Measurements from ENCODE around the gene PCBD2.
"Not testable (repeated sequence)": the region's sequence is repeated elsewhere in the genome, so short reads cannot be mapped to it uniquely, and the experiment has no call there.

The PCBD2 gene

GRCh38 chr5:134904610-134905245, at the start of gene PCBD2:
TSS of gene PCBD2 (plus strand) at chr5:134905131. CDS start at chr5:134905140, 9 bp downstream.
- H2AFZ ChIP-seq (ENCODE audit: low read length, unreplicated experiment): peak within 1 kb of the TSS; percentile 95
- H3K27me3 ChIP-seq (ENCODE audit: insufficient read depth, low read length): no peaks in the 10 kb centered on the region
- peak within 1 kb of the TSS; percentile 92 for H3K4me3 ChIP-seq (ENCODE audit: low read depth, low read length)
- no peaks in the 10 kb centered on the region for H3K36me3 ChIP-seq (ENCODE audit: insufficient read depth, low read length)
- peaks cover 10% of the 10 kb centered on the region for H3K4me1 ChIP-seq (ENCODE audit: control insufficient read depth, insufficient read depth, low read length, unreplicated experiment)
- no peaks in the 10 kb centered on the region for H3K79me2 ChIP-seq (ENCODE audit: control insufficient read depth, insufficient read depth, low read length, unreplicated experiment)
- peak within 1 kb of the TSS; percentile 92 for H3K27ac ChIP-seq (ENCODE audit: low read depth, low read length)

- H3K27me3 ChIP-seq (ENCODE audit: insufficient read depth, low read length); H3K4me3 ChIP-seq (ENCODE audit: low read depth, low read length); H3K4me1 ChIP-seq (ENCODE audit: control insufficient read depth, insufficient read depth, low read length, unreplicated experiment); H2AFZ ChIP-seq (ENCODE audit: low read length, unreplicated experiment); H3K27ac ChIP-seq (ENCODE audit: low read depth, low read length): not testable (repeated sequence)
- Histone ChIP-seq H3K36me3 (ENCODE audit: insufficient read depth, low read length) (peaks cover 23% of the 10 kb centered on the region), H3K79me2 (ENCODE audit: control insufficient read depth, insufficient read depth, low read length, unreplicated experiment) (peaks cover 21% of the 10 kb centered on the region)
Observed at GRCh38 chr5:134856465-134856864, 48.5 kb upstream of the PCBD2 start.

GRCh38 chr5:134857401-134857800, 47.5 kb upstream of the PCBD2 start:
- Histone ChIP-seq H3K4me1 (ENCODE audit: control insufficient read depth, insufficient read depth, low read length, unreplicated experiment) (no peaks in the 10 kb centered on the region), H3K27ac (ENCODE audit: low read depth, low read length) (no peak overlapping the region), H3K36me3 (ENCODE audit: insufficient read depth, low read length) (peaks cover 21% of the 10 kb centered on the region), H3K27me3 (ENCODE audit: insufficient read depth, low read length) (no peaks in the 10 kb centered on the region), H2AFZ (ENCODE audit: low read length, unreplicated experiment) (no peak overlapping the region), H3K79me2 (ENCODE audit: control insufficient read depth, insufficient read depth, low read length, unreplicated experiment) (peaks cover 12% of the 10 kb centered on the region), H3K4me3 (ENCODE audit: low read depth, low read length) (no peak overlapping the region)

- Histone ChIP-seq H3K27ac (ENCODE audit: low read depth, low read length) (no peak overlapping the region), H2AFZ (ENCODE audit: low read length, unreplicated experiment) (no peak overlapping the region)
Observed at GRCh38 chr5:134864707-134865106, 40.2 kb upstream of the PCBD2 start.

GRCh38 chr5:134873494-134873893, 31.4 kb upstream of the PCBD2 start:
- Histone ChIP-seq H3K4me1 (ENCODE audit: control insufficient read depth, insufficient read depth, low read length, unreplicated experiment) (peaks cover 12% of the 10 kb centered on the region), H3K36me3 (ENCODE audit: insufficient read depth, low read length) (no peaks in the 10 kb centered on the region), H3K27me3 (ENCODE audit: insufficient read depth, low read length) (no peaks in the 10 kb centered on the region), H3K79me2 (ENCODE audit: control insufficient read depth, insufficient read depth, low read length, unreplicated experiment) (peaks cover 24% of the 10 kb centered on the region), H3K4me3 (ENCODE audit: low read depth, low read length) (peak overlapping the region; percentile 90), H2AFZ (ENCODE audit: low read length, unreplicated experiment) (peak overlapping the region; percentile 99), H3K27ac (ENCODE audit: low read depth, low read length) (peak overlapping the region; percentile 93; the same call in 1 of the 2 replicates)

More at GRCh38 chr5:134864707-134865106, 40.2 kb upstream of the PCBD2 start:
- no peaks in the 10 kb centered on the region for H3K36me3 ChIP-seq (ENCODE audit: insufficient read depth, low read length)
- no peaks in the 10 kb centered on the region for H3K4me1 ChIP-seq (ENCODE audit: control insufficient read depth, insufficient read depth, low read length, unreplicated experiment)
- no peaks in the 10 kb centered on the region for H3K79me2 ChIP-seq (ENCODE audit: control insufficient read depth, insufficient read depth, low read length, unreplicated experiment)
- H3K4me3 ChIP-seq (ENCODE audit: low read depth, low read length): no peak overlapping the region
- no peaks in the 10 kb centered on the region for H3K27me3 ChIP-seq (ENCODE audit: insufficient read depth, low read length)

- peaks cover 12% of the 10 kb centered on the region for H3K4me1 ChIP-seq (ENCODE audit: control insufficient read depth, insufficient read depth, low read length, unreplicated experiment)
- H3K36me3 ChIP-seq (ENCODE audit: insufficient read depth, low read length): no peaks in the 10 kb centered on the region
- H3K27ac ChIP-seq (ENCODE audit: low read depth, low read length): peak within 1 kb of the TSS; percentile 93
- peaks cover 29% of the 10 kb centered on the region for H3K79me2 ChIP-seq (ENCODE audit: control insufficient read depth, insufficient read depth, low read length, unreplicated experiment)
- peak within 1 kb of the TSS; percentile 90 for H3K4me3 ChIP-seq (ENCODE audit: low read depth, low read length)
- peak within 1 kb of the TSS; percentile 99 for H2AFZ ChIP-seq (ENCODE audit: low read length, unreplicated experiment)
- no peaks in the 10 kb centered on the region for H3K27me3 ChIP-seq (ENCODE audit: insufficient read depth, low read length)
Observed at GRCh38 chr5:134873987-134874830, 30.7 kb upstream of the PCBD2 start, which contains the start of gene TXNDC15. TSS of gene TXNDC15 (plus strand) at chr5:134874371. CDS start at chr5:134874428, 57 bp downstream.

- peak overlapping the region; percentile 93 for H3K27ac ChIP-seq (ENCODE audit: low read depth, low read length)
- H3K4me3 ChIP-seq (ENCODE audit: low read depth, low read length): peak overlapping the region; percentile 90
- peaks cover 34% of the 10 kb centered on the region for H3K79me2 ChIP-seq (ENCODE audit: control insufficient read depth, insufficient read depth, low read length, unreplicated experiment)
- peak overlapping the region; percentile 99 for H2AFZ ChIP-seq (ENCODE audit: low read length, unreplicated experiment)
- H3K36me3 ChIP-seq (ENCODE audit: insufficient read depth, low read length): no peaks in the 10 kb centered on the region
- no peaks in the 10 kb centered on the region for H3K27me3 ChIP-seq (ENCODE audit: insufficient read depth, low read length)
- peaks cover 12% of the 10 kb centered on the region for H3K4me1 ChIP-seq (ENCODE audit: control insufficient read depth, insufficient read depth, low read length, unreplicated experiment)
Observed at GRCh38 chr5:134874831-134875655, 29.9 kb upstream of the PCBD2 start.

GRCh38 chr5:134877159-134877558, 27.8 kb upstream of the PCBD2 start:
- H3K27me3 ChIP-seq (ENCODE audit: insufficient read depth, low read length): no peaks in the 10 kb centered on the region
- H3K27ac ChIP-seq (ENCODE audit: low read depth, low read length): no peak overlapping the region
- peaks cover 12% of the 10 kb centered on the region for H3K4me1 ChIP-seq (ENCODE audit: control insufficient read depth, insufficient read depth, low read length, unreplicated experiment)
- no peak overlapping the region for H2AFZ ChIP-seq (ENCODE audit: low read length, unreplicated experiment)
- no peak overlapping the region for H3K4me3 ChIP-seq (ENCODE audit: low read depth, low read length)
- peaks cover 41% of the 10 kb centered on the region for H3K79me2 ChIP-seq (ENCODE audit: control insufficient read depth, insufficient read depth, low read length, unreplicated experiment)
- H3K36me3 ChIP-seq (ENCODE audit: insufficient read depth, low read length): no peaks in the 10 kb centered on the region

GRCh38 chr5:134878403-134878802, 26.5 kb upstream of the PCBD2 start:
- H3K4me3 ChIP-seq (ENCODE audit: low read depth, low read length): no peak overlapping the region
- peaks cover 41% of the 10 kb centered on the region for H3K79me2 ChIP-seq (ENCODE audit: control insufficient read depth, insufficient read depth, low read length, unreplicated experiment)

GRCh38 chr5:134879456-134879855, 25.5 kb upstream of the PCBD2 start:
- Histone ChIP-seq H3K4me3 (ENCODE audit: low read depth, low read length) (no peak overlapping the region), H2AFZ (ENCODE audit: low read length, unreplicated experiment) (no peak overlapping the region), H3K27me3 (ENCODE audit: insufficient read depth, low read length) (no peaks in the 10 kb centered on the region), H3K79me2 (ENCODE audit: control insufficient read depth, insufficient read depth, low read length, unreplicated experiment) (peaks cover 41% of the 10 kb centered on the region), H3K27ac (ENCODE audit: low read depth, low read length) (no peak overlapping the region), H3K36me3 (ENCODE audit: insufficient read depth, low read length) (no peaks in the 10 kb centered on the region), H3K4me1 (ENCODE audit: control insufficient read depth, insufficient read depth, low read length, unreplicated experiment) (peaks cover 5% of the 10 kb centered on the region)

More at GRCh38 chr5:134878403-134878802, 26.5 kb upstream of the PCBD2 start:
- Histone ChIP-seq H2AFZ (ENCODE audit: low read length, unreplicated experiment) (no peak overlapping the region), H3K27me3 (ENCODE audit: insufficient read depth, low read length) (no peaks in the 10 kb centered on the region), H3K27ac (ENCODE audit: low read depth, low read length) (no peak overlapping the region), H3K36me3 (ENCODE audit: insufficient read depth, low read length) (no peaks in the 10 kb centered on the region), H3K4me1 (ENCODE audit: control insufficient read depth, insufficient read depth, low read length, unreplicated experiment) (peaks cover 11% of the 10 kb centered on the region)

Data from ACC112 (cell line).